ENCODE measurements around the gene EHD4.

The EHD4 gene

GRCh38 chr15:41876007-41876406 is 96.3 kb downstream of the EHD4 start:
- TF ChIP-seq CTCF (IDR thresholded peaks at IDR 0.05; ENCODE audit: low read depth, low read length) = no peak
- DNase-seq (ENCODE audit: extremely low read depth, low read depth) = no peak

- no peak for TF ChIP-seq CTCF (IDR thresholded peaks at IDR 0.05; ENCODE audit: low read depth, low read length)
- DNase-seq (ENCODE audit: extremely low read depth, low read depth) = no peak
Observed at GRCh38 chr15:41874736-41875135, 97.6 kb downstream of the EHD4 start.

GRCh38 chr15:41873711-41874110 is 98.6 kb downstream of the EHD4 start:
- TF ChIP-seq CTCF (IDR thresholded peaks at IDR 0.05; ENCODE audit: low read depth, low read length) = no peak
- DNase-seq (ENCODE audit: extremely low read depth, low read depth) = no peak

GRCh38 chr15:41872166-41872747 is 100.1 kb downstream of the EHD4 start:
- DNase-seq (ENCODE audit: extremely low read depth, low read depth) = no peak

GRCh38 chr15:41871175-41871905 is 101.0 kb downstream of the EHD4 start:
- no peak for DNase-seq (ENCODE audit: extremely low read depth, low read depth)
- TF ChIP-seq CTCF (IDR thresholded peaks at IDR 0.05; ENCODE audit: low read depth, low read length) = no peak

More at GRCh38 chr15:41872166-41872747, 100.1 kb downstream of the EHD4 start:
- TF ChIP-seq CTCF (IDR thresholded peaks at IDR 0.05; ENCODE audit: low read depth, low read length) = no peak

GRCh38 chr15:41870689-41871081 is 101.7 kb downstream of the EHD4 start:
- TF ChIP-seq CTCF (IDR thresholded peaks at IDR 0.05; ENCODE audit: low read depth, low read length) = no peak
- DNase-seq (ENCODE audit: extremely low read depth, low read depth) = no peak

All from AG09319 (cell line).